Liver (tissue), 9 donors: Measurements from ENCODE around the gene GNAT1. TPM values are rescaled to one million over a fixed set of nuclear protein-coding genes. Genes with fewer than 3 reads are reported as not detected.
A peak's percentile ranks its signal among the peaks of the same experiment; 100 is the strongest.

ENCODE experiments used
- DNase-seq: peaks from one replicate; pipeline ENCODE4 v3.0.0-alpha.2; 2017; ENCODE audit warnings: low spot score
- H3K27ac ChIP-seq, 2 donors: one replicate each; pipeline ENCODE4 v1.7.0; 2013; ENCODE audit warnings: inconsistent platforms in 2 of 2, low read length in 2 of 2, control low read depth in 1 of 2, low read depth in 1 of 2, mild to moderate bottlenecking in 1 of 2
- H3K27me3 ChIP-seq, 4 donors: one replicate each; pipeline versions ENCODE4 v1.6.1 to v1.7.0; 2013; ENCODE audit warnings: low read length in 3 of 4, inconsistent platforms in 1 of 4, mild to moderate bottlenecking in 1 of 4, moderate library complexity in 1 of 4; ENCODE audit not compliant: control insufficient read depth in 4 of 4, insufficient read depth in 4 of 4
- H3K36me3 ChIP-seq, 4 donors: one replicate each; pipeline versions ENCODE4 v1.6.1 to v1.7.0; 2013; ENCODE audit warnings: low read length in 3 of 4, mild to moderate bottlenecking in 3 of 4, low read depth in 1 of 4, moderate library complexity in 1 of 4; ENCODE audit not compliant: control insufficient read depth in 4 of 4, insufficient read depth in 3 of 4
- H3K4me1 ChIP-seq, 4 donors: one replicate each; pipeline versions ENCODE4 v1.6.1 to v1.7.0; 2013; ENCODE audit warnings: low read length in 3 of 4, mild to moderate bottlenecking in 3 of 4, moderate library complexity in 1 of 4; ENCODE audit not compliant: control insufficient read depth in 4 of 4, insufficient read depth in 4 of 4
- H3K4me3 ChIP-seq, 3 donors: one replicate each; pipeline versions ENCODE4 v1.6.1 to v1.7.0; 2013; ENCODE audit warnings: low read length in 3 of 3, control low read depth in 1 of 3, low read depth in 1 of 3, mild to moderate bottlenecking in 1 of 3
- H3K9ac ChIP-seq, 2 donors: one replicate each; pipeline ENCODE4 v1.7.0; 2013; ENCODE audit warnings: low read length in 2 of 2, mild to moderate bottlenecking in 2 of 2, moderate library complexity in 2 of 2, control low read depth in 1 of 2, low read depth in 1 of 2
- H3K9me3 ChIP-seq, 4 donors: one replicate each; pipeline versions ENCODE4 v1.6.1 to v1.7.0; 2013; ENCODE audit warnings: low read length in 3 of 4; ENCODE audit not compliant: control insufficient read depth in 4 of 4
- CTCF ChIP-seq: fragments of 150-350 bp; IDR thresholded peaks from 2 replicates; pipeline ENCODE4 v1.5.1; 2017; ENCODE audit warnings: improper control_type of control experiment, low read depth, low read length; ENCODE audit not compliant: missing input control
- EGR1 ChIP-seq, 2 donors: IDR thresholded peaks; 2 replicates each; pipeline ENCODE4 v1.6.1; 2016 to 2018; ENCODE audit warnings: antibody characterized with exemption in 2 of 2, low read depth in 2 of 2
- FOXA1 ChIP-seq: IDR thresholded peaks from 2 replicates; pipeline ENCODE4 v1.6.1; 2016; ENCODE audit warnings: antibody characterized with exemption
- FOXA2 ChIP-seq: IDR thresholded peaks from 2 replicates; pipeline ENCODE4 v1.6.1; 2016; ENCODE audit warnings: antibody characterized with exemption
- HNF4G ChIP-seq: IDR thresholded peaks from 2 replicates; pipeline ENCODE4 v1.6.1; 2016; ENCODE audit warnings: antibody characterized with exemption
- JUND ChIP-seq, 2 donors: IDR thresholded peaks; 2 replicates each; pipeline ENCODE4 v1.6.1; 2016; ENCODE audit warnings: antibody characterized with exemption in 2 of 2
- MAX ChIP-seq: IDR thresholded peaks from 2 replicates; pipeline ENCODE4 v1.6.1; 2016; ENCODE audit warnings: antibody characterized with exemption
- NR2F2 ChIP-seq: IDR thresholded peaks from 2 replicates; pipeline ENCODE4 v1.6.1; 2016; ENCODE audit warnings: antibody characterized with exemption
- REST ChIP-seq: IDR thresholded peaks from 2 replicates; pipeline ENCODE4 v1.6.1; 2016; ENCODE audit warnings: antibody characterized with exemption, mild to moderate bottlenecking
- RXRA ChIP-seq, 2 donors: IDR thresholded peaks; 2 replicates each; pipeline ENCODE4 v1.6.1; 2017 to 2018; ENCODE audit warnings: antibody characterized with exemption in 2 of 2, mild to moderate bottlenecking in 1 of 2
- SP1 ChIP-seq: IDR thresholded peaks from 2 replicates; pipeline ENCODE4 v1.6.1; 2018; ENCODE audit warnings: antibody characterized with exemption, mild to moderate bottlenecking
- TAF1 ChIP-seq: conservative IDR thresholded peaks from 2 replicates; pipeline ENCODE4 v1.6.1; 2016; ENCODE audit warnings: antibody characterized with exemption, mild to moderate bottlenecking
- YY1 ChIP-seq: IDR thresholded peaks from 2 replicates; pipeline ENCODE4 v1.6.1; 2016; ENCODE audit warnings: antibody characterized with exemption, mild to moderate bottlenecking
- ZBTB33 ChIP-seq: IDR thresholded peaks from 2 replicates; pipeline ENCODE4 v1.6.1; 2016; ENCODE audit warnings: antibody characterized with exemption
- WGBS: extraction: QIAGEN DNeasy Blood & Tissue Kit; methylation state at CpG from one replicate; pipeline ENCODE4 v1.1.7; 2013; 5-methylcytosine and 5-hydroxymethylcytosine counted together
- polyA plus RNA-seq, 2 donors: library from polyadenylated mRNA; stranded (reverse) in 1 of 2; unstranded in 1 of 2; fragments of 200-250 nt in 1 of 2; fragments of >200 nt in 1 of 2; fragmentation: Nextera tagmentation in 1 of 2; extraction: Ambion mirVana in 1 of 2; gene quantifications; one replicate each; pipeline versions ENCODE4 v1.2.1 to v1.2.3, GENCODE V29; 2013 to 2015
- total RNA-seq, 2 donors: library from RNA; depleted of rRNA; stranded (reverse); fragments of >200 nt; gene quantifications; one replicate each; pipeline ENCODE4 v1.2.3, GENCODE V29; 2014
- donor health status: healthy.
- donor health status: healthy.
- donor health status: healthy.
- donor health status: healthy.
- donor health status: healthy.

Gene GNAT1
- total and polyA plus RNA-seq, 4 donors = 0.08 TPM; not detected in 3

DNA sequence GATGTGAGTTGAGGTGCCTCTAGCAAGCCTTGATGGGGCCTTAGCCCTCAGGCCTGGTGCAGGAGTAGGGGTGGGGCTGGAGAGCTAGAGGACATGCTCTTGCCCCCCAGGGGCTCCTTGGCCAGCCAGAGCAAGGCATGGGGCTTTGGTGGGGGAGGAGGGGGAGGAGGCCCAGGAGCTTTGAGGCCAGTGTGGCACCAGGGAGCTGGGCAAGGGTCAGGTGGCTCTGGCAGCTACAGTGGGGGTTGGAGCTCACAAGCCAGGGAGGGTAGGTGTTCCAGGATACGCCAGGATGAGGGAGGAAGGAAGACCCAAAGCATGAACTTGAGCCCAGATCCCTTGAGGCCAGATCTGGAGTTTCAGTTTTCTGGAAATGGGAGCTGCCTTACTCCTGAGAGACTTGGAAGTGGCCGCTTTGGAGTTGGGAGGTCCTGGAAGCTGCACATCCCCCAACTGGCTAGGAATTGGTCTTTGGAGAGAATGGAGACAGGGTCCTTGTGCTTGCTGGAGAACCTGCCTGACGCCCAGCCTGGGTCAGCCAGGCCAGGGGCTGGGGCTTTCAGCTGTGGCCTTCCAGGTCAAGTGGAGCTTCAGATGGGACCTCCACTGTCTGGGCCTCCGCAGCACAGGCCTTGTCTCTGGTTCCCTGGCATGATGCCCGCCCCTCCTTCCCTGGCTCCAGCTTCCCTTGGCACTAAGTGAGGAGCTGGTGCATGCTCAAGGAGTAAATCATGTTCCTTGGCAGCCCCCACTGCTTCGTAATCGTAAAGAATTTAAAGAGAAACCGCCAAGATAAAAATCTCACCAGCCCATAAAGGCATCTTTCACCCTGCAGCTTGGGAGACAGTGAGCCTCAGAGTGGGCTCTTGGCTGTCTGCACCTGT, 27.6 kb upstream of the GNAT1 start:
- no peak for TF ChIP-seq NR2F2
- TF ChIP-seq FOXA1 = no peak
- TF ChIP-seq SP1 = peak; percentile 27
- no peak for TF ChIP-seq FOXA2
- TF ChIP-seq JUND (IDR thresholded peaks at IDR 0.05) = no peak
- TF ChIP-seq EGR1 (IDR thresholded peaks at IDR 0.05; ENCODE audit: low read depth in 2 of 2) = no peak
- no peak for TF ChIP-seq TAF1
- TF ChIP-seq RXRA (IDR thresholded peaks at IDR 0.05) = peak in 1 of 2 donors; percentile 41
- 74% methylated on average over 8 of the region's 8 CpGs for WGBS
- Histone ChIP-seq H3K4me3 (no peak overlapping the region), H3K27ac (peak overlapping the region in 1 of 2 donors; percentile 1), H3K4me1 (peaks cover 13 to 43% (median 33%) of the 10 kb centered on the region in 4 donors), H3K9ac (no peak overlapping the region), H3K27me3 (no peaks in the 10 kb centered on the region), H3K36me3 (no peaks in the 10 kb centered on the region), H3K9me3 (no peaks in the 10 kb centered on the region)
- no peak for DNase-seq

GRCh38 chr3:50164481-50164880, 26.9 kb upstream of the GNAT1 start:
- WGBS = 81% methylated on average over 1 of the region's 1 CpG
- no peak for TF ChIP-seq FOXA1
- no peak for TF ChIP-seq HNF4G
- no peak for TF ChIP-seq ZBTB33
- no peak for TF ChIP-seq REST
- TF ChIP-seq TAF1 = no peak
- no peak for TF ChIP-seq NR2F2
- TF ChIP-seq SP1 = no peak
- no peak for TF ChIP-seq MAX
- TF ChIP-seq CTCF = no peak
- TF ChIP-seq RXRA (IDR thresholded peaks at IDR 0.05) = no peak
- TF ChIP-seq YY1 = no peak
- no peak for TF ChIP-seq FOXA2
- TF ChIP-seq EGR1 (IDR thresholded peaks at IDR 0.05; ENCODE audit: low read depth in 2 of 2) = no peak
- Histone ChIP-seq H3K9ac (no peak overlapping the region), H3K27me3 (no peaks in the 10 kb centered on the region), H3K36me3 (no peaks in the 10 kb centered on the region), H3K4me1 (peaks cover 13 to 43% (median 33%) of the 10 kb centered on the region in 4 donors), H3K27ac (no peak overlapping the region), H3K9me3 (no peaks in the 10 kb centered on the region), H3K4me3 (no peak overlapping the region)
- DNase-seq = no peak
